HK-2 (cell line): Measurements from ENCODE around the gene RASSF9.

Experiments
- DNase-seq: peaks from one replicate; pipeline ENCODE4 v3.0.0-alpha.2; 2018; ENCODE audit not compliant: unreplicated experiment

RASSF9 gene

GRCh38 chr12:85836197-85837090 lies at the start of gene RASSF9:
RASSF9 (minus strand) TSS chr12:85836409; CDS start chr12:85836201, 208 bp downstream.
- DNase-seq: peak; percentile 25

GRCh38 chr12:85883763-85884162 lies 47.6 kb upstream of the RASSF9 start:
- DNase-seq: no peak

GRCh38 chr12:85877459-85877858 lies 41.2 kb upstream of the RASSF9 start:
- DNase-seq: no peak

GRCh38 chr12:85874031-85874461 lies 37.8 kb upstream of the RASSF9 start, which contains the start of gene NTS:
NTS (plus strand) TSS chr12:85874295; CDS start chr12:85874404, 109 bp downstream.
- DNase-seq: no peak

GRCh38 chr12:85872497-85873091 lies 36.4 kb upstream of the RASSF9 start:
- DNase-seq: no peak

- DNase-seq: peak; percentile 10
These were observed 31.0 kb upstream of the RASSF9 start for GRCh38 chr12:85866986-85867776.

- peak; percentile 12 for DNase-seq
These were observed 29.7 kb upstream of the RASSF9 start for GRCh38 chr12:85865890-85866289.

- DNase-seq: no peak
These were observed 20.8 kb upstream of the RASSF9 start for GRCh38 chr12:85856966-85857365.

GRCh38 chr12:85855305-85855704 lies 19.1 kb upstream of the RASSF9 start:
- no peak for DNase-seq

GRCh38 chr12:85849344-85849743 lies 13.1 kb upstream of the RASSF9 start:
- DNase-seq: no peak

GRCh38 chr12:85843606-85844310 lies 7.5 kb upstream of the RASSF9 start:
- DNase-seq: no peak

- no peak for DNase-seq
These were observed 598 bp downstream of the RASSF9 start for GRCh38 chr12:85835426-85836196.

GRCh38 chr12:85834378-85834777 lies 1.8 kb downstream of the RASSF9 start:
- no peak for DNase-seq

- no peak for DNase-seq
These were observed 2.6 kb downstream of the RASSF9 start for GRCh38 chr12:85833579-85833978.

- no peak for DNase-seq
These were observed 4.8 kb downstream of the RASSF9 start for GRCh38 chr12:85831327-85831990.

GRCh38 chr12:85829391-85829790 lies 6.8 kb downstream of the RASSF9 start:
- no peak for DNase-seq

- no peak for DNase-seq
These were observed 7.6 kb downstream of the RASSF9 start for GRCh38 chr12:85828576-85828975.

GRCh38 chr12:85825746-85826145 lies 10.5 kb downstream of the RASSF9 start:
- peak; percentile 42 for DNase-seq

- no peak for DNase-seq
These were observed 12.6 kb downstream of the RASSF9 start for GRCh38 chr12:85823436-85824180.
